CD4-positive, alpha-beta T cell treated with Interleukin-12 subunit alpha and Interleukin-12 subunit beta, for 1 hour (primary cell): ENCODE results near the gene NLK.
A peak's percentile ranks its signal among the peaks of the same experiment; 100 is the strongest.
"Not testable (repeated sequence)": the region's sequence is repeated elsewhere in the genome, so short reads cannot be mapped to it uniquely, and the experiment has no call there.

ENCODE experiments used
- DNase-seq: peaks from one replicate; pipeline ENCODE4 v3.0.0-alpha.2; 2020

Gene NLK

DNA sequence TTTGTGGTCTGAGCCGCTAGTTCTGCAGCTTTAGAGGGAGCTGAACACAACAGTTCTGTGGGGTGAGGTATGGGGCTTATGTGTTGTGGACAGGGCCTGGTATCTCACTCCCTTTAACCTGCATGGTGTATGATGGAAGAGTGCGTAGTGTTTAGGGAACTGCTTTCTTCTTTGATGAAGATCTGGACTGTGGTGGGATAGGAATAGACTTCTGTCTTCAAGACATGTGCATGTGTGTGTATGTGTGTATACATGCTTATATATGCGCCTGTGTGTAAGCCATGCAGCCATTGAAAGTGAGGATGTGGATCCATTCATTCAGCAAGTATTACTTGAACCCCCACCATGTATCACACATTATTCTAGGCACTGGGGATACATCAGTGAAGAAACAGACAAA lies 161.8 kb downstream of the NLK start:
- DNase-seq, result no peak

GRCh38 chr17:28204751-28205150 lies 162.3 kb downstream of the NLK start:
- DNase-seq, result no peak

DNA sequence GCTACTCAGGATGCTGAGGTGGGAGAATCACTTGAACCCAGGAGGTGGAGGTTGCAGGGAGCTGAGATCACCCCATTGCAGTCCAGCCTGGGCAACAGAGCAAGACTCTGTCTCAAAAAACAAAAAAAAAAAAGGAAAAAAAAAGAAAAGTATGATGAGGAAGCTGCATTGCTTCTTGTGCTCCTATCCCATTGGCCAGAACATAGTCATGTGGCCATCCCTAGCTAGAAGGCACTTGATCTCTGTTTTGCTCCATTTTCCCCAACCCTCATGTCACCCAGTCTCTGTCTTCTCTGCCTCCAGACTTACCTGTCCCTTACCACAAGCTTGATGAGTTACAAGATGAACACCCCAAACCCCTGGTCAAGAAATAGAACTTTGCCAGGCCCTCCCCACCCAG lies 163.8 kb downstream of the NLK start:
- no peak for DNase-seq

DNA sequence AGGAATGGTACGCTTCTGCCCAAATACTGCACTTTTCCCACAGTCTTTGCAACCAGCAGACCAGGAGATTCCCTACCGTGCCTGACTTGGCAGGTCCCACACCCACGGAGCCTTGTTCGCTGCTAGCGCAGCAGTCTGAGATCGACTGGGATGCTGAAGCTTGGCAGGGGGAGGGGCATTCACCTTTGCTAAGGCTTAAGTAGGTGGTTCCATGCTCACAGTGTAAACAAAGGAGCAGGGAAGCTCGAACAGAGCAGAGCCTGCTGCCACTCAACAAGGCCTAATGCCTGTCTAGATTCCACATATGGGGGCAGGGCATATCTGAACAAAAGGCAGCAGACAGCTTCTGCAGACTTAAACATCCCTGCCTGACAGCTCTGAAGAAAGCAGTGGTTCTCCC lies 169.3 kb downstream of the NLK start:
- DNase-seq, result no peak

GRCh38 chr17:28213578-28213977 lies 171.1 kb downstream of the NLK start:
- DNase-seq, result not testable (repeated sequence)

- DNase-seq, result no peak
Observed at GRCh38 chr17:28216052-28216451, 173.6 kb downstream of the NLK start.

GRCh38 chr17:28216528-28216927 lies 174.1 kb downstream of the NLK start:
- DNase-seq, result no peak

DNA sequence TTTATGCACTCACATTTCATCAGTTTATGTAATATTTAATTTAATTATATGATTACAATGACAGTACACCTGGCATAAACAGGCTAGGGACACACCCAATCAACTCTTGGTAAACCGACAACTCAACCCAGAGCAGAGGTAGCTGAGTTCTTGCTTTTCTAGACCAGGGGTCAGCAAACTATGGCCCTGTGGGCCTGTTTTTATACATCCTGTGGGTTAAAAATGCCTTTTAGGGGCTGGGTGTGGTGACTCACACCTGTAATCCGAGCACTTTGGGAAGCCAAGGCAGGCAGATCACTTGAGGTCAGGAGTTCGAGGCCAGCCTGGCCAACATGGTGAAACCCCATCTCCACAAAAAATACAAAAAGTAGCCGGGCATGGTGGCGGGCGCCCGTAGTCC lies 177.3 kb downstream of the NLK start:
- DNase-seq, result no peak

DNA sequence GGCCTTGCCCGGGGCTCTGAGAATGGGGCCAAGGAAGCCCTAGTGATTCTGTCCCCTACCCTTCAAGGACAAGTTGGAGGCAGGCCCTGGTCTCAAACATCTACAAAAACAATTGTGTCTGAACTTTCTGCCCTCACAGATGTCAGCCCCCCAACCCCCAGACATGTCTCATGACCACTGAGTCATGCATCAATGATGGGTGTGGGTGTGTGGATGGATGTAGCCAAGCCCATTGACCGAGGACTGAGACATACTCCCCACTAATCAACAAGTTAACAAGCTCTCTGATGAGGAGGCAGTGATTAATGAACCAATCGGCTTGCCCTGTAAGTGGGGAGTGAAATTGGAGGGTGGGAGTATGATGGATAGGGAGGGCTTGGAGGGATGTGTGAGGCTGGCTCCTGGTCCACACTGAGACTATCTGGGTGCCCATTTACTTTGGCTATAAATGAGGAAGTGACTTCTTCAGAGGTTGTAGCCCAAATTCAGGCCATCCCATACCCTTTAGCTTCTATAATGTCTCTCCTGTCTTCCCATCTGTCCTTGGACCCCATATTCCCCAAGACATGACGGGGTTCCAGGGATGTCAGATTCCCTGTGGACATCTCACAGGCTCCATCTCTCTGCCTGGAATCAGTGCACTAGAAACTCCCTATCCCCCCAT lies 179.4 kb downstream of the NLK start:
- DNase-seq, result no peak

DNA sequence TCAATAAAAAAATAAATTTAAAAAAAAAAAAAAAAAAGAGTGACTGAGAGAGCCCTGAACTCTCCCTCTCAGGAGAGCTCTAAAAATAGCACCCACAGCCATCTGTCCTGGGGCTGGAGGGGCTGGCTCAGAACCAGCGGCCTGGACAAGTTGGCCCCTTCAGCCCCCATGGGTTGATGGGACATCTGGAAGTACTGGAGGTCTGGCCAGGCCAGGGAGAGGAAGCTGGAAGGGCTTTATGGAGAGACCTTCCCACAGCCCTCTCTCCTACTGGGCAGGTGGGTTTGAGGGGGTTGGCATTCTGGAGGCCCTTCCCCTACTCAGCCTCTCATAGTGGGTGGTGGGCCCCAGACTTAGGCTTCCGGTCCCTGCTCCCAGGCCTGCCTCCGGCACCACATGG lies 182.8 kb downstream of the NLK start:
- DNase-seq, result no peak

- DNase-seq, result no peak
Observed at GRCh38 chr17:28225867-28226266, 183.4 kb downstream of the NLK start.

- DNase-seq, result no peak
Observed at GRCh38 chr17:28226563-28227315, 184.3 kb downstream of the NLK start.

DNA sequence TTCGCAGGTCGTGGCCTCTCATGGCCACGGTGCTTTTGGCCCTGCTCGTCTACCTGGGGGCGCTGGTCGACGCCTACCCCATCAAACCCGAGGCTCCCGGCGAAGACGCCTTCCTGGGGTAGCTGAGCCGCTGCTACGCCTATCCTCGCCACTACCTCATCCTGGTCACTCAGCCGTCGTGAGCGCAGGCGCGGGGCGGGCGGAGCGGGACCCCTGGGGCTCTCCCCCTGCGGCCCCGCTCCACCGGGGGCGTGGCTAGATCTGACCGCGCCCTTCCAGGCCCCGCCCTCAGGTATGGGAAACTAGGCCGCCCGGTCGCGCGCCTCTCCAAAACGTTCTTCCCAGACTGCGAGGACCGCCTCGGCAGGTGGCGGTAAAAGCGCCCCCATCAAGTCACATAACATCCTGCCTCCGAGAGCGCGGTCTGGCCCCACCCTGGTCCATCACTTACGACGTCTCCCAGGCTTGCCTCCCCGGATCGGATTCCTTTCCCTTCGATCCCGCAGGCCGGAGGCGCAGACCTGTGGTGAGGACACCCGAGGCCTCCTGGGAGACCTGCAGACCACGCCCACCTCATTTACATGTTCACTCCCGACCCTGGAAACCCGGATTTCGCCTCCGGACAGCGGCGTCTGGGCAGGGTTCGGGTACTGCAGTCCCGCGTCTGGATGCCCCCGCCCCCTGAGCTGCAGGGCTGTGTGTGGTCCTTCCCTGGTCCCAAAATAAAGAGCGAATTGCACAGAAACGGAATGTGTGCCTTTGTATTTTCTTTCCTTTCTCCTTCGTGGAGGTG lies 185.0 kb downstream of the NLK start:
- peak; percentile 9 for DNase-seq

DNA sequence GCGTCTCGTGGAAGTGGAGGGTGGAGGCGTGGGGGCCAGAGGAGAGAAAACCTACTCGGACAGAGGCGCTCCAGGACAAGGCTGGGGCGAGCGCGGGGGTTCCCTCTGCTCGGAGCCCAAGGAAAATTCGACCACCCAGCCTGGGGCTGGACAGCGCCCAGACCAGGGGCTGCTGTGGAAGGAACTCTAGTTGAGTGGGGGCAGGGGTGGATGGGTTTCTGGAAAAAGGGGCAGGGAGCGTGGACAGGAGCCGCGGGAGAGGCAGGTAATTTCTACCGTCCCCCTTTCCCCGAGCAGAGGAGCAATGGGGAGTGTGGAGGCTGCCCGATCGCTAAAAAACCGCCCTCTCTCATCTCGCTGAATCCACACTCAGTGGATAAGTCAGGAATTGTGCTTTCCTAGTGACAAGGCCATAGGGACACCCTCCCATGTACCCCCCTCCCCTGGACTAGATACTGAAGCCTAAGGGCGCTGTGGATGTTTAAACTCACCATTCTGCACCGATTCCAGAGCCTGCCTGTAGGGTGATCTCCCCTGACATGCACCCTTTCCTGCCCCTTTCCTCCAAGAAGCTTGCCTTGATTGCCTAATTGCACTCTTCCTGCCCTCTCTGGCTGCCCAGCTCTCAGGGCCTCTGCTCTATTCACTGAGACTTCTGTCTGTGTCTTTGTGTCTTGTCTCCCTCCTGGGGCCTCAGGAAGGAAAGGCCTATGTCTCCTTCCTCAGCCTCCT lies 185.8 kb downstream of the NLK start:
- DNase-seq, result no peak

DNA sequence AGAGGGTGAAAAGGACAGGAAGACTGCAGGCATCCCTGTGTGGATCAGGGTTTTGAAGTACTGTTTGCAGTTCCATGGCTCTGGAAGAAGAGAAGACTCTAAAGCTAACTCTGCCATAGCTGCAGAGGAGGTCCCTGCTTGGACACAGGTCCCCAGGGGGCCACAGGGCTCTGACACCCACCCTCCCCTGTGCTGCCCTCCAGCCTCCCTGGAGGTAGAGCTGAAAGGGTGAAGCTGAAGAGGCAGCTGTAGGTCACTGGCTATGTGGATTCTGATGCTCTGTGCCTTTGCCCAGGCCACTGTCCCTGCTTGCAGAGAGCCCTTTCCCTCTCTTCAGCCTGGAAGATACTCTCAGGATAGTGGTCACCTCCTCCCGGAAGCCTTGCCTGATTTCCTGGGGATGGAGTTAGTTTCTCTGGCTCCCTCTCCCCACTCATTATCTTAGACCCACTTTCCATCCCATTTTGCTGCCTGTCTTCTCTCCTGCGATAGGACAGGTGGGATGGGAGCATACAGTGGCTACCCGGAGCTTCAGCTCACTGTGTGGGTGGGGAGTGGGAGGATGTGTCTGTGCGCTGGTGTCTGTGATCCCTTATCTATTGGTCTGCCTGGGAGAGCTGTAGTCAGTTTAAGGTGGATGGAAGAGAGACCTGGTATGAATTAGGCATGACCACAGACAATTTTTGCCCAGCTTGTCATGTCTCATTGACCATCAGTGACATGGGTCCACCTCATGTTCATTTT lies 186.7 kb downstream of the NLK start:
- no peak for DNase-seq

- DNase-seq, result no peak
Observed at GRCh38 chr17:28230011-28230410, 187.5 kb downstream of the NLK start.

DNA sequence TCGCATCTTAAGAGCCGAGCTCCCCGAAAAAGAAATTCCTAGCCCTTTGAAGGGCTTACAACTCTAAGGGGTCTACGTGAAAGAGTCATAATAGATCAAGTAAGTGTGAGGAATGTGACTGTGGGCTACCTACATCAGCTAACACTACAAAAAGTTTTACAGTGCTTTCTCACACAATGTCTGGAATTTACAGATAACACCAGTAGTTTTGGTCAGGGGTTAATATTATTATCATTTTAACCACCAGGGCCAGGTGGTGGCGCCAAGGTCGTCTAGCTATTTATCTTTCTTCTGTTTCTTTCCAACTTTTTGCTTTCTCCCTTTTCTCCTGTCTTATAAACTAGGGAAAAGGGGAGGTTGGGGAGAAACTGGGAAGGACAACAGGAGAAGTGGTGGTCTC lies 188.1 kb downstream of the NLK start:
- not testable (repeated sequence) for DNase-seq

- DNase-seq, result not testable (repeated sequence)
Observed at GRCh38 chr17:28231624-28232023, 189.1 kb downstream of the NLK start.

DNA sequence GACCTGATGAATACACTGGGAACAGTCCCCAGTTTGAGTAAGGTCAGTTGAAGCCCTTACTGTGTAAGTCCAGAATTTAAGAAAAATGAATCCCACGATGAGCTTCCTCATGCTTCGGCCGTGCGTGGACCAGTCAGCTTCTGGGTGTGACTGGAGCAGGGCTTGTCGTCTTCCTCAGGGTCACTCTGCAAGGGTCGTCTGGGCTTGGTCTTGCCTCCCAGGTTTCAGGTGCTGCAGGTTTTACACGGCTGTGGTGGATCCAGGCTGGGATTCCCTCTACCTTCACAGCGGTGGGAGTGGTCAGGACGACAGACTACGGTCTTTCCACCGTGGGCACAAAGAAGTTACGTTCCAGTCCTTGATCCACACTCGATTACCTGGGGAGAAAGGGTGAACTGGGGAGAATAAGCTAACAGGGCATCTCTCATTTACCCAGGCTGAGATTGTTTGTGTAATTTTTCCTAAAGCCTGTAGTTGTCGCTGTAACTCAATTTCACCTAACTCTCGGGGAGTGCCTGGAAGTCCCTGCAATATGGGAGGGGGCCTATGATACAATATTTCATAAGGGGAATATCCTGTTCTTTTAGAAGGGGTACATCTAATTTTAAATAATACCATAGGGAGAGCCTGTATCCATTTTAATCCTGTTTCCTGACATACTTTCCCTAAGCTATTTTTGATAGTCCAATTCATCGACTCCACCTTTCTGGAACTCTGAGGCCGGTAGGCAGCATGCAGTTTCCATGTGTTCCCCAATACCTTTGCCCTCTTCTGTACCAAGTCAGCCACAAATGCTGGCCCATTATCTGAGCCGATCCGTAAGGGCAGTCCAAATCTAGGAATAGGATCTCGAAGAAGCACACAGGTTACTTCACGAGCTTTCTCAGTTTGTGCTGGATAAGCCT lies 190.7 kb downstream of the NLK start:
- DNase-seq, result peak; percentile 21

GRCh38 chr17:28233872-28234856 lies 191.7 kb downstream of the NLK start:
- not testable (repeated sequence) for DNase-seq
